Keratinocyte (primary cell): Measurements from ENCODE around the gene PPM1D.
A peak's percentile ranks its signal among the peaks of the same experiment; 100 is the strongest.

Source experiments
- EZH2 ChIP-seq: IDR thresholded peaks from one replicate; pipeline ENCODE4 v1.6.1; 2012; ENCODE audit warnings: inconsistent platforms, mild to moderate bottlenecking, low read length, moderate library complexity
- TF ChIP-seq, protein P1 (sequence below), 3 experiments: IDR thresholded peaks in 1 of 3; conservative IDR thresholded peaks in 1 of 3; optimal IDR thresholded peaks in 1 of 3; 2 replicates in 2 of 3; 3 replicates in 1 of 3; pipeline versions ENCODE3 to v1.5.1; 2011; ENCODE audit warnings: low read length in 3 of 3, mild to moderate bottlenecking in 3 of 3, moderate library complexity in 2 of 3, control low read depth in 1 of 3, inconsistent platforms in 1 of 3; ENCODE audit not compliant: insufficient read depth in 2 of 3; ENCODE audit errors: extremely low read depth in 1 of 3

DNA sequence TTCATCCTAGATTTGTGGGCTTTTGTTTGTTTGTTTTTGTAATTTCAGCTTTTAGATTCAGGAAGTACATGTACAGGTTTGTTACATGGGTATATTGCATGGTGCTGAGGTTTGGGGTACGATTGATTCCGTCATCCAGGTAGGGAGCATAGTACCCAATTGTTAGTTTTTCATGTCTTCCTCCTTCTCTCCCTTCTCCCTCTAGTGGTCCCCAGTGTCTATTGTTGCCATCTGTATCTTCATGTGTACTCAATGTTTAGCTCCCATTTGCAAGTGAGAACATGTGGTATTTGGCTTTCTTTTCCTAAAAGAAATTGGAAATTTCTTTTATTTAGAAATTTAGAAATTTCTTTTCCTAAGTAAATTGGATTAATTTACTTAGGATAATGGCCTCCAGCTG, 40.5 kb downstream of the PPM1D start:
- TF ChIP-seq, protein P1, sequence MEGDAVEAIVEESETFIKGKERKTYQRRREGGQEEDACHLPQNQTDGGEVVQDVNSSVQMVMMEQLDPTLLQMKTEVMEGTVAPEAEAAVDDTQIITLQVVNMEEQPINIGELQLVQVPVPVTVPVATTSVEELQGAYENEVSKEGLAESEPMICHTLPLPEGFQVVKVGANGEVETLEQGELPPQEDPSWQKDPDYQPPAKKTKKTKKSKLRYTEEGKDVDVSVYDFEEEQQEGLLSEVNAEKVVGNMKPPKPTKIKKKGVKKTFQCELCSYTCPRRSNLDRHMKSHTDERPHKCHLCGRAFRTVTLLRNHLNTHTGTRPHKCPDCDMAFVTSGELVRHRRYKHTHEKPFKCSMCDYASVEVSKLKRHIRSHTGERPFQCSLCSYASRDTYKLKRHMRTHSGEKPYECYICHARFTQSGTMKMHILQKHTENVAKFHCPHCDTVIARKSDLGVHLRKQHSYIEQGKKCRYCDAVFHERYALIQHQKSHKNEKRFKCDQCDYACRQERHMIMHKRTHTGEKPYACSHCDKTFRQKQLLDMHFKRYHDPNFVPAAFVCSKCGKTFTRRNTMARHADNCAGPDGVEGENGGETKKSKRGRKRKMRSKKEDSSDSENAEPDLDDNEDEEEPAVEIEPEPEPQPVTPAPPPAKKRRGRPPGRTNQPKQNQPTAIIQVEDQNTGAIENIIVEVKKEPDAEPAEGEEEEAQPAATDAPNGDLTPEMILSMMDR (optimal IDR thresholded peaks at IDR 0.05 in 1 of 3, IDR thresholded peaks at IDR 0.05 in 1 of 3, conservative IDR thresholded peaks at IDR 0.05 in 1 of 3; ENCODE audit: extremely low read depth in 1 of 3, insufficient read depth in 2 of 3, low read length in 3 of 3): peak in 2 of 3 experiments; percentile 32 to 40
- TF ChIP-seq EZH2: no peak
